Sigmoid colon (tissue), 4 donors: Measurements from ENCODE around the gene EHMT1.

ENCODE experiments used
- CTCF ChIP-seq, 4 experiments: fragments of 450-650 bp in 3 of 4; fragments of 200-600 bp in 1 of 4; IDR thresholded peaks; one replicate each; pipeline ENCODE4 v1.5.1; 2016 to 2019; ENCODE audit warnings: antibody characterized with exemption in 4 of 4, mild to moderate bottlenecking in 3 of 4, moderate library complexity in 2 of 4
- POLR2A ChIP-seq, 2 donors: fragments of 450-650 bp; IDR thresholded peaks; one replicate each; pipeline ENCODE4 v1.6.1; 2016; ENCODE audit warnings: antibody characterized with exemption in 2 of 2, mild to moderate bottlenecking in 2 of 2, moderate library complexity in 2 of 2
- POLR2AphosphoS5 ChIP-seq, 4 donors: sonication (generic); formaldehyde crosslinking; IDR thresholded peaks; one replicate each; pipeline ENCODE4 v1.6.1; 2017; ENCODE audit warnings: antibody characterized with exemption in 4 of 4

DNA sequence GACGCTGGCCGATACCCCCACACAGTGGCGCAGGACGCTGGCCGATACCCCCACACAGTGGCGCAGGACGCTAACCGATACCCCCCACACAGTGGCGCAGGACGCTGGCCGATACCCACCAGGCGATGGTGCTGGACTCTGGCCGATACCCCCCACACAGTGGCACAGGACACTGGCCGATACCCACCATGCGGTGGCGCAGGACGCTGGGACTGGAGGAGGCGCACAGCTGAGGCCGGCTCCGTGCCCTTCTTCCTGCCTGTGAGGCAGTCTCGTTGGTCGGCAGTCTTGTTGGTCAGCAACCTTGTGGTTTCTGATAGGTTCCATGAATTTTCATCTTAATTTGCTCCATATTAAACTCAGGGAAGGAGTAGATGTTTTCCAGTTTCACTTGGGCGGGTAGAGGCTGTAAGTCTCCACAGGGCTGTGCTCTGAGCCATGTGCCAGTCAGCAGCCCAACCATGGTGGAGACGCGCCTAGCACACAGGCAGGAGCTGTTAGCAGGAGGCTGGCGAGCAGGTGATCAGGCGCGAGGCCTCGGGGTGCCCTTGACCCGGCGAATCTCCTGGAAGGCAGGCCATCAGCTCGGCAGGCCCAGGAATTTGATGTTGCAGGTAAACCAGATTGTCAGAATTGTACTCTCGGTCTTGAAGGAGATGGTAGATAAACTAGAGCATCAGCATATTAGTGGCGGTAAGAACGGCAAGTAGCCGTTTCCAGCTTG is 75.6 kb downstream of the EHMT1 start:
- no peak for TF ChIP-seq CTCF (IDR thresholded peaks at IDR 0.05)
- TF ChIP-seq POLR2A (IDR thresholded peaks at IDR 0.05), result no peak
- no peak for TF ChIP-seq POLR2AphosphoS5 (IDR thresholded peaks at IDR 0.05)
